GM12878 (cell line): ENCODE data around the gene CMTM1.

Source experiments
- BCL3 ChIP-seq: IDR thresholded peaks from 2 replicates; pipeline ENCODE4 v1.6.1; 2011; ENCODE audit warnings: borderline replicate concordance, low read depth, mild to moderate bottlenecking, moderate library complexity, low read length; ENCODE audit not compliant: insufficient read depth, poor library complexity, severe bottlenecking
- CTCF ChIP-seq, 3 experiments: IDR thresholded peaks in 2 of 3; conservative IDR thresholded peaks in 1 of 3; 2 replicates each; pipeline ENCODE4 v1.5.1; 2011; ENCODE audit warnings: low read depth in 3 of 3, low read length in 3 of 3, mild to moderate bottlenecking in 3 of 3, control low read depth in 2 of 3, moderate library complexity in 2 of 3, inconsistent platforms in 1 of 3, mixed read lengths in 1 of 3; ENCODE audit not compliant: control insufficient read depth in 2 of 3, insufficient read depth in 1 of 3; ENCODE audit errors: extremely low read depth in 1 of 3
- EZH2 ChIP-seq: IDR thresholded peaks from 2 replicates; pipeline ENCODE4 v1.6.1; 2012; ENCODE audit warnings: low read depth, mild to moderate bottlenecking, control low read depth, inconsistent platforms, low read length, borderline replicate concordance; ENCODE audit not compliant: control insufficient read depth
- MLLT1 ChIP-seq: fragments of 450-650 bp; IDR thresholded peaks from 2 replicates; pipeline ENCODE4 v1.6.1; 2016; ENCODE audit warnings: mild to moderate bottlenecking
- NKRF ChIP-seq: fragments of 450-650 bp; conservative IDR thresholded peaks from 2 replicates; pipeline ENCODE4 v1.6.1; 2017; ENCODE audit warnings: mild to moderate bottlenecking, moderate library complexity
- POLR2A ChIP-seq: IDR thresholded peaks from 2 replicates; pipeline ENCODE4 v1.6.1; 2011; ENCODE audit warnings: low read depth, mild to moderate bottlenecking, low read length
- RCOR1 ChIP-seq: conservative IDR thresholded peaks from 2 replicates; pipeline ENCODE4 v1.6.1; 2012; ENCODE audit warnings: low read depth, low read length, improper control_type of control experiment
- ZBTB40 ChIP-seq: fragments of 450-650 bp; IDR thresholded peaks from 2 replicates; pipeline ENCODE4 v1.6.1; 2016; ENCODE audit warnings: mild to moderate bottlenecking, moderate library complexity, borderline replicate concordance

GRCh38 chr16:66609139-66609510 is 42.9 kb downstream of the CMTM1 start:
- no peak for TF ChIP-seq BCL3
- TF ChIP-seq NKRF: no peak
- TF ChIP-seq CTCF (IDR thresholded peaks at IDR 0.05 in 2 of 3, conservative IDR thresholded peaks at IDR 0.05 in 1 of 3; ENCODE audit: control insufficient read depth in 2 of 3, extremely low read depth in 1 of 3, insufficient read depth in 1 of 3, low read depth in 3 of 3, low read length in 3 of 3): no peak
- no peak for TF ChIP-seq EZH2
- TF ChIP-seq MLLT1: no peak
- no peak for TF ChIP-seq POLR2A
- TF ChIP-seq ZBTB40: no peak
- no peak for TF ChIP-seq RCOR1
